GM12878 (cell line): Measurements from ENCODE around the gene EDN3. TPM values are rescaled to one million over a fixed set of nuclear protein-coding genes. Genes with fewer than 3 reads are reported as not detected.

ENCODE experiments used
- ATAC-seq: fragments of 200-7000 bp; cut with Tn5 transposase; 3 replicates; pipeline ENCODE4 v1.9.1; 2020; ENCODE audit warnings: mild to moderate bottlenecking, moderate library complexity
- BruUV-seq: library from RNA; stranded (reverse); fragments of 400-500 nt; replicated peaks from 2 replicates; lab custom pipeline; 2021; lab: Mats Ljungman, UMichigan
- CTCF ChIA-PET: fragments of 300-600 bp; sonication (Branson Sonifier 250); formaldehyde crosslinking; extraction: SDS; loops from one replicate; lab custom pipeline; 2021; ENCODE audit warnings: inconsistent platforms; lab: Yijun Ruan, JAX
- POLR2A ChIA-PET: fragments of 350-600 bp; formaldehyde crosslinking; extraction: SDS; loops from one replicate; lab custom pipeline; 2021; ENCODE audit warnings: inconsistent platforms; lab: Charles Lee
- RAD21 ChIA-PET: fragments of 300-600 bp; sonication (Branson Sonifier 250); formaldehyde crosslinking; loops from one replicate; lab custom pipeline; 2023; ENCODE audit warnings: antibody characterized with exemption; ENCODE audit not compliant: unreplicated experiment; lab: Charles Lee
- SMC1A ChIA-PET: fragments of 300-600 bp; sonication (Branson Sonifier 250); formaldehyde crosslinking; loops from one replicate; lab custom pipeline; 2023; ENCODE audit not compliant: unreplicated experiment, uncharacterized antibody; lab: Charles Lee
- DNase-seq: peaks from one replicate; pipeline ENCODE4 v3.0.0-alpha.2; 2011; ENCODE audit warnings: low read depth, low spot score
- FAIRE-seq: peaks from 3 replicates; lab custom pipeline; 2011; peaks lifted over from hg19 to GRCh38; lab: Jason Lieb, UNC
- H2AFZ ChIP-seq: 2 replicates; pipeline ENCODE4 v1.6.0; 2011; ENCODE audit warnings: low read depth, low read length, control low read depth; ENCODE audit not compliant: control insufficient read depth
- H3K27ac ChIP-seq: 2 replicates; pipeline ENCODE4 v1.5.1; 2011; ENCODE audit warnings: control low read depth; ENCODE audit not compliant: control insufficient read depth, insufficient read depth
- H3K27me3 ChIP-seq, 2 experiments: replicated peaks in 1 of 2; 2 replicates each; pipeline versions ENCODE4 v1.6.0 to v1.6.1; 2011; ENCODE audit warnings: low read length in 1 of 2; ENCODE audit not compliant: control insufficient read depth in 2 of 2, insufficient read depth in 2 of 2
- H3K36me3 ChIP-seq, 2 experiments: 2 replicates each; pipeline ENCODE4 v1.5.1; 2011; ENCODE audit warnings: low read length in 1 of 2; ENCODE audit not compliant: control insufficient read depth in 2 of 2, insufficient read depth in 2 of 2
- H3K4me1 ChIP-seq: 2 replicates; pipeline ENCODE4 v1.6.1; 2011; ENCODE audit warnings: mild to moderate bottlenecking, low read length, moderate library complexity, mixed read lengths; ENCODE audit not compliant: control insufficient read depth, insufficient read depth
- H3K4me2 ChIP-seq: 2 replicates; pipeline ENCODE4 v1.6.0; 2011; ENCODE audit warnings: control low read depth; ENCODE audit not compliant: control insufficient read depth, insufficient read depth
- H3K4me3 ChIP-seq: fragments of 200-600 bp; sonication (generic); 2 replicates; pipeline ENCODE4 v1.5.1; 2016
- H3K79me2 ChIP-seq: 2 replicates; pipeline ENCODE4 v1.6.0; 2011; ENCODE audit warnings: low read length; ENCODE audit not compliant: control insufficient read depth, insufficient read depth
- H3K9ac ChIP-seq: 2 replicates; pipeline ENCODE4 v1.8.0; 2011; ENCODE audit warnings: low read length, control low read depth, mixed read lengths; ENCODE audit not compliant: control insufficient read depth, insufficient read depth
- H3K9me3 ChIP-seq: replicated peaks from 3 replicates; pipeline ENCODE4 v1.5.1; 2011; ENCODE audit warnings: mild to moderate bottlenecking, low read length; ENCODE audit not compliant: control insufficient read depth, insufficient read depth
- H4K20me1 ChIP-seq: 2 replicates; pipeline ENCODE4 v1.6.0; 2011; ENCODE audit not compliant: control insufficient read depth, insufficient read depth
- HDGF ChIP-seq: fragments of 450-650 bp; IDR thresholded peaks from 2 replicates; pipeline ENCODE4 v1.6.1; 2016; ENCODE audit warnings: antibody characterized with exemption
- IRF4 ChIP-seq: IDR thresholded peaks from 2 replicates; pipeline ENCODE4 v1.6.1; 2011; ENCODE audit warnings: low read depth, low read length
- MAX ChIP-seq: IDR thresholded peaks from 2 replicates; pipeline ENCODE4 v1.6.1; 2012; ENCODE audit warnings: low read depth, low read length, improper control_type of control experiment
- MTA2 ChIP-seq: fragments of 450-650 bp; IDR thresholded peaks from 2 replicates; pipeline ENCODE4 v1.6.1; 2016; ENCODE audit warnings: low read depth, mild to moderate bottlenecking, moderate library complexity
- PKNOX1 ChIP-seq: fragments of 450-650 bp; IDR thresholded peaks from 2 replicates; pipeline ENCODE4 v1.6.1; 2016; ENCODE audit warnings: mild to moderate bottlenecking
- STAT3 ChIP-seq: IDR thresholded peaks from 2 replicates; pipeline ENCODE4 v1.6.1; 2011; ENCODE audit warnings: low read depth, low read length, improper control_type of control experiment
- ZNF274 ChIP-seq: IDR thresholded peaks from one replicate; pipeline ENCODE4 v1.8.0; 2011; ENCODE audit not compliant: insufficient read length, insufficient read depth
- WGBS: methylation state at CpG from one replicate; pipeline ENCODE4 v1.1.6; 2016; ENCODE audit warnings: low lambda C conversion rate; ENCODE audit not compliant: insufficient replicate concordance, insufficient coverage; ENCODE audit errors: missing lambda C conversion rate; 5-methylcytosine and 5-hydroxymethylcytosine counted together
- in situ Hi-C: fragments of 300-500 bp; cut with MboI; formaldehyde crosslinking; loops from 9 replicates; pipeline ENCODE4 v1.14.3; 2018; ENCODE audit warnings: mixed read lengths
- intact Hi-C: fragments of 100-400 bp; cut with micrococcal nuclease; formaldehyde crosslinking; loops from one replicate; pipeline ENCODE4 v1.14.2; 2022; ENCODE audit not compliant: unreplicated experiment
- polyA plus RNA-seq, 11 experiments: library from polyadenylated mRNA; depleted of rRNA in 4 of 11; unstranded in 6 of 11; stranded (reverse) in 5 of 11; fragments of >200 nt; fragmentation: Nextera tagmentation in 4 of 11; fragmentation: Illumina TruSeq in 1 of 11; extraction: Ambion mirVana in 4 of 11; extraction: Trizol in 1 of 11; gene quantifications; 1 replicate in 1 of 11; 2 replicates in 10 of 11; pipeline versions ENCODE4 v1.2.1 to v1.2.3, GENCODE V29; 2011 to 2016; ENCODE audit warnings: inconsistent platforms in 2 of 11, missing spikeins in 2 of 11, low read depth in 1 of 11
- total RNA-seq, 4 experiments: library from RNA; depleted of rRNA in 3 of 4; stranded (reverse); fragments of >200 nt in 3 of 4; fragmentation: Illumina TruSeq in 1 of 4; extraction: Trizol in 1 of 4; gene quantifications; 2 replicates each; pipeline versions ENCODE4 v1.2.1 to v1.2.3, GENCODE V29; 2013 to 2021

EDN3 gene
- total and polyA plus RNA-seq, 10 of the 15 experiments (the other 5 are each of a cell fraction or from before 2014, with no cell fraction given) = not detected

- SMC1A ChIA-PET = no interaction called here
- 11% methylated on average over 9 of the region's 9 CpGs for WGBS
- no peak for TF ChIP-seq PKNOX1
- no peak for TF ChIP-seq STAT3
- no peak for TF ChIP-seq MAX
- TF ChIP-seq ZNF274 = no peak
- no peak for TF ChIP-seq MTA2
- TF ChIP-seq IRF4 = no peak
- no peak for TF ChIP-seq HDGF
- no peak overlapping the region for H3K4me2 ChIP-seq
- in situ Hi-C loops = no loop called here
- intact Hi-C loops = no loop called here
- ATAC-seq (no peak), FAIRE-seq (no peak), DNase-seq (no peak)
- no peaks in the 10 kb centered on the region for H3K36me3 ChIP-seq
- H2AFZ ChIP-seq = no peak overlapping the region
- H3K4me1 ChIP-seq = no peaks in the 10 kb centered on the region
- POLR2A ChIA-PET = no interaction called here
- no peak overlapping the region for H3K27ac ChIP-seq
- peaks cover 4 to 8% of the 10 kb centered on the region in 2 experiments; a peak in 3 of 4 replicates for H3K27me3 ChIP-seq
- H3K9ac ChIP-seq = no peak overlapping the region
- H3K79me2 ChIP-seq = no peaks in the 10 kb centered on the region
- RAD21 ChIA-PET = no interaction called here
- no peaks in the 10 kb centered on the region for H4K20me1 ChIP-seq
- H3K4me3 ChIP-seq = no peak overlapping the region
- H3K9me3 ChIP-seq = no peaks in the 10 kb centered on the region
- BruUV-seq = no TSS peak
- CTCF ChIA-PET = no interaction called here
These were observed 21.7 kb downstream of the EDN3 start for GRCh38 chr20:59322081-59322480.
